ENCODE data around the gene PARVA.

- TF ChIP-seq TAF1 (IDR thresholded peaks at IDR 0.05; ENCODE audit: borderline replicate concordance, low read depth, low read length), result no peak
- no peak for TF ChIP-seq POLR2AphosphoS5 (IDR thresholded peaks at IDR 0.05; ENCODE audit: low read depth, low read length)
- TF ChIP-seq POLR2A (IDR thresholded peaks at IDR 0.05; ENCODE audit: low read depth, low read length), result no peak
Observed at GRCh38 chr11:12458042-12458441, 80.7 kb downstream of the PARVA start.
